Fibroblast of lung (primary cell): ENCODE results near the gene SCAMP3.

Source experiments
- EZH2 ChIP-seq: IDR thresholded peaks from 2 replicates; pipeline ENCODE4 v1.5.1; 2012; ENCODE audit warnings: low read length, control low read depth, mild to moderate bottlenecking; ENCODE audit errors: missing control alignments
- TF ChIP-seq, protein P1 (sequence below), 2 donors: IDR thresholded peaks in 1 of 2; conservative IDR thresholded peaks in 1 of 2; 1 replicate in 1 of 2; 2 replicates in 1 of 2; pipeline ENCODE4 v1.5.1; 2011 to 2012; ENCODE audit warnings: low read length in 2 of 2, control low read depth in 1 of 2, inconsistent platforms in 1 of 2, low read depth in 1 of 2, mild to moderate bottlenecking in 1 of 2

DNA sequence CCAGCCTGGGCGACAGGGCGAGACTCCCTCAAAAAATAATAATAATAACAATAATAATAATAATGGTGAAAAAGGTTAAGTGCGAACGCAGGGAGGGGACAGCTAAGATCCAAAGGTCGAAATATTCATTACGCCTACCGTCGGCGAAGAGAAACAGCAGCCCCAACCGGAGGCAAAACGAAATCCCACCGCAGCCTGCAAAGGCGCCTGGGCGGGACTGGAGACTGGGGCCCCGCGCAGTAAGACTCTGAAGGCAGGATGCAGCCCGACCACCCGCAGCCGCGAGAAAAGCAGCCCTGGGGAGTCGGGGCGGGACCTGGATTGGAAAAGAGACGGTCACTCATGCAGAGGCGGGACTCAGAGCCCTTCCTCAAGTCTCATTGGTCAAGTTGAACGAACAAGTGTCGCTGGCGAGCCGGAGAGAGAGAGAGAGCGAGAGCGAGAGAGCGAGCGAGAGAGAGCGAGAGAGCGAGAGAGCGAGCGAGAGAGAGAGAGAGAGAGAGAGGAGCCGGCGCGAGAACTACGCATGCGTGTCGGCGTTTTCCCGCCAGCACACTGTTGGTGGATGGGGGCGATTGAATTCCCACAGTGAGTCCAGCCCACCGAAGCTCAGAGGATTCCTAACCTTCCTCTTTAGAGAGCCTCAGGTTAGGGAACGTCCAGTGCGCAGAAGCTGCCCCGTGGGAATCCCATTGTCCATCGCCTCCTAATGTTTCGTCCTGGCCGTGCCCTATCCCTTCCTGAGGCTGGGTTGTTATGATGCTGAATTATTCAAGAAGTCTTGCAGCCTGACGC, 17.6 kb downstream of the SCAMP3 start:
- TF ChIP-seq, protein P1, sequence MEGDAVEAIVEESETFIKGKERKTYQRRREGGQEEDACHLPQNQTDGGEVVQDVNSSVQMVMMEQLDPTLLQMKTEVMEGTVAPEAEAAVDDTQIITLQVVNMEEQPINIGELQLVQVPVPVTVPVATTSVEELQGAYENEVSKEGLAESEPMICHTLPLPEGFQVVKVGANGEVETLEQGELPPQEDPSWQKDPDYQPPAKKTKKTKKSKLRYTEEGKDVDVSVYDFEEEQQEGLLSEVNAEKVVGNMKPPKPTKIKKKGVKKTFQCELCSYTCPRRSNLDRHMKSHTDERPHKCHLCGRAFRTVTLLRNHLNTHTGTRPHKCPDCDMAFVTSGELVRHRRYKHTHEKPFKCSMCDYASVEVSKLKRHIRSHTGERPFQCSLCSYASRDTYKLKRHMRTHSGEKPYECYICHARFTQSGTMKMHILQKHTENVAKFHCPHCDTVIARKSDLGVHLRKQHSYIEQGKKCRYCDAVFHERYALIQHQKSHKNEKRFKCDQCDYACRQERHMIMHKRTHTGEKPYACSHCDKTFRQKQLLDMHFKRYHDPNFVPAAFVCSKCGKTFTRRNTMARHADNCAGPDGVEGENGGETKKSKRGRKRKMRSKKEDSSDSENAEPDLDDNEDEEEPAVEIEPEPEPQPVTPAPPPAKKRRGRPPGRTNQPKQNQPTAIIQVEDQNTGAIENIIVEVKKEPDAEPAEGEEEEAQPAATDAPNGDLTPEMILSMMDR (conservative IDR thresholded peaks at IDR 0.05 in 1 of 2, IDR thresholded peaks at IDR 0.05 in 1 of 2; ENCODE audit: low read depth in 1 of 2, low read length in 2 of 2), result peak in 1 of 2 donors; percentile 12
- no peak for TF ChIP-seq EZH2
